ENCODE results near the gene SLC25A47.

DNA sequence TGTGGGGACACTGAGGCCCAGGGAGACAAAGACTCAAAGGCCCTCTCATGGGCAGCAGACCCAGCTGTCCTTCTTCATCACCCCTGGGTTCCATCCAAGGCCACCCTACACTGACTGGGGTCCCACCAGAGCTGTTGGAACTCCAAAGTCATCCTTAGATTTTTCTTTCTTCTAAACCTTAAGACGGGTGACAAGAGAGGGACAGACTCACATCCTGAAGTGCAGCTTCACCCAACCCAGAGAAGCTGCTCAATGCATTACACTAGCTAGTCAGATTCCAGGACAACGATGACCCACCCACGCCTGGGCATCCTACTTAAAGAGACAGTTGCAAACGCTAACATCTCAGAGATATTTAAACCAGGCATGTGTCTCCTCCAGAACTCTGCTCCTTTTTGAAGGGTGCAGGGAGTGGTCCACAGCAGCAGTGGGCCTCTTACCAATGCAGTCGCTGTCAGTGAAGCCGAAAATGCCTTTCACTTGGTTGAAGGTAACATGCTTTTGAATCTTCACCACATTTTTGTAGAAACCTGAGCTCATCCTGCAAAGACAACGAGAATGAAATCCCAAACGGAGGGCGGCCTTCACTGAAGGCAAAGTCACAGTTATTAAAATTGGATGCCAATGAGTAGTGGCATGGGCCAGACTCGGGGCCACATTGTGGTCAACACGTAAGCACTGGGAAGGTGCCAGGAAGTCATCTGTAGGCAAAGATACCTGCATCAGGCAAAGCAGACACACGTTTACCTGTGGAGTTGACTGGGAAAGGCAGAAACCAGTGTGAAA lies 23.4 kb downstream of the SLC25A47 start:
- TF ChIP-seq, protein P1, sequence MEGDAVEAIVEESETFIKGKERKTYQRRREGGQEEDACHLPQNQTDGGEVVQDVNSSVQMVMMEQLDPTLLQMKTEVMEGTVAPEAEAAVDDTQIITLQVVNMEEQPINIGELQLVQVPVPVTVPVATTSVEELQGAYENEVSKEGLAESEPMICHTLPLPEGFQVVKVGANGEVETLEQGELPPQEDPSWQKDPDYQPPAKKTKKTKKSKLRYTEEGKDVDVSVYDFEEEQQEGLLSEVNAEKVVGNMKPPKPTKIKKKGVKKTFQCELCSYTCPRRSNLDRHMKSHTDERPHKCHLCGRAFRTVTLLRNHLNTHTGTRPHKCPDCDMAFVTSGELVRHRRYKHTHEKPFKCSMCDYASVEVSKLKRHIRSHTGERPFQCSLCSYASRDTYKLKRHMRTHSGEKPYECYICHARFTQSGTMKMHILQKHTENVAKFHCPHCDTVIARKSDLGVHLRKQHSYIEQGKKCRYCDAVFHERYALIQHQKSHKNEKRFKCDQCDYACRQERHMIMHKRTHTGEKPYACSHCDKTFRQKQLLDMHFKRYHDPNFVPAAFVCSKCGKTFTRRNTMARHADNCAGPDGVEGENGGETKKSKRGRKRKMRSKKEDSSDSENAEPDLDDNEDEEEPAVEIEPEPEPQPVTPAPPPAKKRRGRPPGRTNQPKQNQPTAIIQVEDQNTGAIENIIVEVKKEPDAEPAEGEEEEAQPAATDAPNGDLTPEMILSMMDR (IDR thresholded peaks at IDR 0.05; ENCODE audit: low read length) = no peak
- no peak for TF ChIP-seq EZH2 (IDR thresholded peaks at IDR 0.05; ENCODE audit: borderline replicate concordance, low read length)
